Stimulated activated CD4-positive, alpha-beta T cell treated with anti-CD3 and anti-CD28 coated beads, Interleukin-2, amount 100 ng/mL, for 48 hours (primary cell): ENCODE data around the gene RADIL.
A peak's percentile ranks its signal among the peaks of the same experiment; 100 is the strongest.

Source experiments
- DNase-seq, 2 donors: peaks; one replicate each; pipeline ENCODE4 v3.0.0-alpha.2; 2020

Gene RADIL

DNA sequence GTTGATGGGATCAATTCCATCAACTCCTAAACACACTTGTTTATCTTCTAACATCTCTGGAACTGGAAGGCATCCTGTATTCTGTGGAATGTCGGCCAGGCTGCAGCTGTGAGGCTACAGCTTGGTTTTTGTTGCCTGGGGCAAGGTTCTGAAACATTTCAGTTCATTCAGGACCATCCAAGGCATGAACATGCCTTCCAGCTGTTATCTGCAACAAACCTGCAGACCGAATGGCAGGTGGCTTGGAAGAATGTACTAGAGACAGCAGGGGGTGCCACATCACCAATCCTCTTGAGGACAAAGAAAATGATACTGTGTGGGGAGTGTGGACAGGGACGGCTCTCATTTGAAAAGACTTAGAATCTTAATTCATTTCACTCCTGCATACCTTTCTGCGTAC, 34.1 kb downstream of the RADIL start:
- no peak for DNase-seq

DNA sequence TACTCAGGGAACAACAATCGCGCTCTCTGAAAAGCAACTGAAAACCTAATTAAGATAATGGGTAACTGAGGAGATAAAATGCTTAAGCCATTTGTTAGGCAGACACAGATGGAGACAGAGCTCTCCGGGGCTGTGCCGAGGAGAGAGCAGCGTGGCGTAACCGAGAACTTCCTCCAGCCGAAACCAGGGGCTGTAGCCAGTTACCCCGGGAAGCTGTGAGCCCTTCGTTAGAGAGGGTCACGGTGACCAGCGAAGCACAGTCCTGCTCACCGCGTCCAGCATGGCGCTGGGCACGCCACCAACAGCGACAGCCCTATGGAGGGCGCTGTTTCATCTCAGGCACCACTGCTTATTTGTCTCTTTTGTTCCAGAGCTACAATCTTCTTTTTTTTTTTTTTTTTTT, 37.8 kb downstream of the RADIL start:
- no peak for DNase-seq

GRCh38 chr7:4842319-4843064, 41.0 kb downstream of the RADIL start:
- no peak for DNase-seq

- no peak for DNase-seq
Observed at GRCh38 chr7:4841836-4842235, 41.7 kb downstream of the RADIL start.

DNA sequence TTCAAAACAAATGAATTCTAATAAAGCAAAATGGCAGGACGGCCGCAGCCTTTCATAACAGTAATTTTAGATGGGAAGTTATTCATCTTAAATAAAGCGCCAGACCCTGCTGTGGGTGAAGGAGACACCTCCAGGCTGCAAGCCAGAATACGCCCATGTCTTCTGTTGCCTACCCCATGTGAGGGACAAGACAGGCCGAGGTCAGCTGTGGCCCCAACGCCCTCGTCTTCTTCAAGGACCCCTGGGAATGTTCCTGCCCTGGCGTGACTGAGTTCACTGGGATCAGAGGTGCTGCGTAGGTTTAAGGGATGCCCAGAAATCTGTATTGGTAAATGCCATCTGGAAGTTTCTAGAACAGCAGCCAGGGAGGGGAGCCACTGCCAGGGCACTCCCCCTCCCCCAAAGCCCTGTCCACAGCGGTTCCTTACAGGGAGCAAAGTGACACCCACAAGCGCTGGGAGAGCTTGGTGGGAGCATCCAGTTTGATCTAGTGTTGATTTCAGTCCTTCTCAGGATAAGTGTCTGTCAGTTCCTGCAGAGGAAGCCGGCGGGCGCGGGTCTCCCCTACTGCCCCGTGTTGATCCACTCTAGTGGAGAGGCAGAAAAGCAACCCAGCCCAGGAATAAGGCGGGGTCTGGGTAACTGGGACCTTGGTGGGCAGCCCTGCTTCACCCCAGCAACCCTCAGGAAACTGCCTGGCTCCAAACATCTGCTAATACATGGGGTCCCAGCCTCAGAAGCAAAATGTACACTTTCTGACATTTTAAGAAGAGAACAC, 42.3 kb downstream of the RADIL start:
- DNase-seq: no peak

DNA sequence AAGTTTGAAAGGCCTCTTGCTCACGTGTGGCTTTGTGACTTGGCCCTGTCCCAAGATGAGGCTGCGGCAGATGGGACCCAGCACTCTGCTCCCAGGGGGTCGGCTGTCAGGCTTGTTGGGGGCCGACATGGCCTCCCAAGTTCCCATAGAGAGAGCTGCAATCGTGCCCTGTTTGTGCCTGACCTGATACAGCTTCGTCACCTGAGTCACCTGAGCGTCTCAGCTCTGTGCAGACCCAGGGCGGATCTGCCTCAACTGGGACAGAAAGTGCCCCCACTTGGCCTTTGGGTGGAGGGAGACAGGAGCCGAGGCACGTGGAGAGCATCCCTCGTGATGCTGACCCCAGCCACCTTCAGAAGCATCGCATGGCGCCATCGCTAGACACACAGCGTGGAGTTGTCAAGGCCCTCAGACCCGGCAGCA, 43.4 kb downstream of the RADIL start:
- no peak for DNase-seq

GRCh38 chr7:4838626-4839334, 44.7 kb downstream of the RADIL start:
- no peak for DNase-seq

GRCh38 chr7:4837803-4838625, 45.5 kb downstream of the RADIL start:
- DNase-seq: no peak

- no peak for DNase-seq
Observed at GRCh38 chr7:4837041-4837802, 46.3 kb downstream of the RADIL start.

DNA sequence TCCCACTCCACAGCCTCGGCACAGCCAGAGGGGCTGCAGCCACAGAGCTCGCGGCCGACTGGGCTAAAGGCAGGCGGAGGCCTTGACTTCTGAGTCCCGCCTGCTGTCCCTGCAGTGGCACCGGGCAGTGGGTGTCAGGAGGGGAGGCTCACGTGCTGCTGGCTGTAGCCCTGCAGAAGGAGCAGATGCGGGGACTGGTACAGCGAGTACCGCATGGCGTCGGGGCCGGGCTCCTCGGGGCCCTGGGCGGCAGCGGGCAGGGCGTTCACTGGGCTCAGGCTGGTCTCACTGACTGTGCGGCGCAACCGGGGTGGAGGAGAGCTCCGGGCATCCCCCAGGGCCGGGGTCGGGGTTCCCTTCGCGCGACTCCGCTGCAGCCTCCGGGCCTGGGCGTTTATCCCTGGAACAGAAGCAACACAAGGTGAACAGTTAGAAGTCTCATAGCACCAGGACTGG, 47.3 kb downstream of the RADIL start:
- DNase-seq: no peak

DNA sequence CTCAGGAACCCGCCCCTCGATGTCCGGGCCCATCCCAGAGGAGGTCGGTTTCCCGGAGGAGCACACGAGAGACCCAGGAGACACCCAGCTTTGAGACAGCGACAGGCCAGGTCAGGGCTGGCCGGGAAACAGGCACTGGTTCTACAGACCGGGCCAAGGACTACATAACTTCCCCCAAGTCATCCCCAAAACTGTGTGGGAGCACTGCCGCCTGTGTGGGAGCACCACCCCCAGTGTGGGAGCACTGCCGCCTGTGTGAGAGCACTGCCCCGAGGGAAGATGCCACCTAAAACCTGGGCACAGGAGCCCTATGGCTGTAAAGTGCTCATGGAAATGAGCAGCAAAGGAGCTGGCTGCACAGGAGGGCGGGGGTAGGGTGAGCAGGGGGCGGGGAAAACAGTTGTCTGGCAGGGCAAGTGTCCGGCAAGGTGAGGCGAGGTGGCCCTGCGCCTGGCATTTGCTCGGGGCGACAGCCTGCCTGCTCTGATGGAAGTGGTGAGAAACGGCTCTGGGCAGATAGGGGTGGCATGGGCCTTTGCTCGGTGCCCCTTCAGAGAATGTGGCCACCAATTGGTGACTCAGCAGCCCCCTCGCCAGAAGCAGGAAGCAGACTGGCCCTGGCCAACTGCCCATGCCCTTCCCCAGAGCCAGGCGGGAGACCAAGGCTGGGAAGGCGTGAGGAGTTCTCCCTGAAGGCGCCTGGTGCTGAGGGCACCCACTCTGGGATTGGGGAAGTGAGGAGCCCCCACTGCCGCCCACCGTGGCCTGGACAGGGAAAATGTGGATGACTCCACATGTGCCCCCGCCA, 47.9 kb downstream of the RADIL start:
- DNase-seq: no peak

DNA sequence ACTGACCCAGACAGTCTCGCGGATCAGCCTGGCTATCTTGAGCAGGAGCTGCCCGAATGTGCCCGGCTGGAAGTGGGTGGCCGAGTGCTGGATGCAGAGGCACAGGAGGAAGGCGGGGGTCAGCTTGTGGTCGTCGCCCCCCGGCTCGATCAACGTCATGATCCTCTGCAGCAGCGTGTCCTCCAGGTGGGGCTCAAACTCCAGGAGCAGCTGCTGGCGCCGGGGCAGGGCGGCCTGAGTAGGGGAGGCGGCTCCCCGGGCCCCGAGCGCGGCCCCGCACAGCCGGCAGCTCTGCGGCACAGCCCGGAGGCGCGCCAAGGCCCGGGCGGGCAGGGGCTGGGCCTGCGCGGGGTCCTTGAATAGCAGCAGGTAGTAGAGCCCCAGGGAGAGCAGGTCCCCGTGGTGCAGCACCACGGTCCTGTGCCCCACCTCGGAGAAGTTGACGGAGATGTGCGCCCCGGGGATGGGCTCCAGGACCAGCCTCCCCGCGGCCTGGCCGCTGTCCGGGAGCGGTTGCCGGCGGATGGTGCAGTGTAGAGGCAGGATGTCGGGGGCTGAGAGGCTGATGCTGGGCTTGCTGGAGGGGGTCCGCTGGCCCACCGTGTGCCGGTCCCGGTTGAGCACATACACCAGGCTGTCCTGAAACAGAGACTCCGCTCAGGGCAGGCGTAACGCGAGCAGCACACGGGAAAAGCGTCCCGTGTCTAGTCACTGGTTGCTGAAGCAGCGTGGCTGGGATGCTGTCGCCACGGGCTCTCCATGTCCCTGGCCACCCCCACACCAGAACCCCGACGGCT, 48.7 kb downstream of the RADIL start:
- no peak for DNase-seq

GRCh38 chr7:4833691-4834600, 49.6 kb downstream of the RADIL start:
- no peak for DNase-seq

GRCh38 chr7:4833176-4833575, 50.3 kb downstream of the RADIL start:
- no peak for DNase-seq

DNA sequence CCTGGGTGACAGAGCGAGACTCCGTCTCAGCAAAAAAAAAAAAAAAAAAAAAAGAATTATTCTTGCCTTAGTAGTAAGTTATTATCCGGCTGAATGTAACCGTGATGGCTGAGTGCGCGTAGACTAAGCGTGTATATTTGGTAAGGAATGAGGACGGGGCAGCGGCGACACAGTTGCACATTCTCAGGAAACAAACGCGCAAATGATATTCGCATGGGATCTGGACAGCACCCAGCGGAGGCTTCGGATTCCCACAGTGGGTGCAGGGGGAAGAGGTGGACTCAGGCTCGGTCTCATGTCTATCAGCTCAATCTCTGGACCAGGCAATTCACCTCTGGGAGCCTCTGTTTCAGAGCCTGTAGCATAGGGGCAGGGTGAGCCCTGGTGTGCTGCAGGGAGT, 50.8 kb downstream of the RADIL start:
- DNase-seq: no peak

DNA sequence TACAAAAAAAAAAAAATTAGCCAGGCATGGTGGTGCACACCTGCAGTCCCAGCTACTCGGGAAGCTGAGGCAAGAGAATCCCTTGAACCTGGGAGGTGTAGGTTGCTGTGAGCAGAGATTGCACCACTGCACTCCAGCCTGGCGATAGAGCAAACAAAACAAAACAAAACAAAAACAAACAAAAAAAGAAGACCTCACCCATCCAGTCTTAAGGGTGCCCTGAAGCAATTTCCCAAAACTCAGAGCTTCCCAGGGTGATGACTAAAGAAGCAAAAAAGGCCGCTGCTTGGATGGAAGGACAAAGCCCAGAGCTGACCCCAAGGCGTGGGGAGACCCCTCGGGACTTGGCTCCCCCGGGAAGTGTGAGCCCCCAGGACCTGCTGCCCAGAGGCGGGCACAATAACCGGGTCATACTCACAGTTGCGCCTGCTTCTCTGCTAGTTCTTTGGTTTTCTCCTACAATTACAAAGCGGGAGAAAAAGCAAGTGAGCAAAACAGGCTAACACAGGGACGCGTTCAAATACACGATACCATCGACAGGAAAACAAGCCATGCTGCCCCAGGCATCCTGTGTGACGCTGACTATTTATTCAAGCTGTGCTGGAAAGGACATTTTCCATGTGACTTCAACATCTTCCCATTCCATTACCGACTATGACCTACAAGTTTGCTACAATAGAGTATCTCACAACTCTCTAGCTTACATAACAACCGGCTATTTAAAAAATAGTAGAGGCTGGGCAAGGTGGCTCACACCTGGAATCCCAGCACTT, 51.6 kb downstream of the RADIL start:
- DNase-seq: no peak

DNA sequence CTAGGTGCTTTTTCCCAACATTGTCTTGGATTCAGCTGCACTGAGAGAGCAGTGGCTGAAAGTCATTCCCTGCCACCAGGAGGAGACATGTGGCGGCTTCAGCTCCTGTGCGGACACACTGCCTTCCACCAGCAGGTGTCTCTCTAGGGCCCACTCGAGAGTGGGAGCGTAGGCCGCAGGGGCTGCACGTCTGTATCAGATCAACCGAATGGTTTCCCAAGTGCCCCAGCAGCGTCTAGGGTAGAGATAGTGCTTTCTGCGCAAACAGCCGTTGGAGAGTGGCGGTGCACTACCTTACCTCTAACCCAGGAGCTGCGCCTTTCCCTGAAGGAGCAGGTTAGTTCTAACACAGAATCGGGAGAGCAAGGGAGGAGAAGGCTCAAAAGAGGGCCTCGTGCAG, 53.3 kb downstream of the RADIL start:
- DNase-seq: peak; percentile 42 to 45

GRCh38 chr7:4828720-4829383, 54.7 kb downstream of the RADIL start:
- no peak for DNase-seq
